ENCODE measurements around the gene ALMS1.
"Not testable (repeated sequence)": the region's sequence is repeated elsewhere in the genome, so short reads cannot be mapped to it uniquely, and the experiment has no call there.

The ALMS1 gene

DNA sequence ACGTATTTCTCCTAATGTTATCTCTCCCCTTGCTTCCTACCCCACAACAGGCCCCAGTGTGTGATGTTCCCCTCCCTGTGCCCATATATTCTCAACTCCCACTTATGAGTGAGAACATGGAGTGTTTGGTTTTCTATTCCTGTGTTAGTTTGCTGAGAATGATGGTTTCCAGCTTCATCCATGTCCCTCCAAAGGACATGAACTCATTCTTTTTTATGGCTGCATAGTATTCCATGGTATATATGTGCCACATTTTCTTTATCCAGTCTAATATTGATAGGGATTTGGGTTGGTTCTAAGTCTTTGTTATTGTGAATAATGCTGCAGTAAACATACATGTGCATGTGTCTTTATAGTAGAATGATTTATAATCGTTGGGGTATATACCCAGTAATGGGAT, 119.2 kb downstream of the ALMS1 start:
- not testable (repeated sequence) for H3K4me3 ChIP-seq (ENCODE audit: extremely low read depth, insufficient read depth, low read length, poor library complexity, severe bottlenecking); H3K9me3 ChIP-seq (ENCODE audit: control insufficient read depth, low read length); H3K27ac ChIP-seq (ENCODE audit: low read depth, low read length, severe bottlenecking); H3K4me1 ChIP-seq (ENCODE audit: control insufficient read depth, insufficient read depth, low read length, poor library complexity, severe bottlenecking); H3K36me3 ChIP-seq (ENCODE audit: control insufficient read depth, insufficient read depth, low read length)
- WGBS, 2 experiments (ENCODE audit: insufficient coverage in 2 of 2), result 100% methylated on average over 1 of the region's 2 CpGs; no CpG with 5 or more reads in 1 of the 2 experiments

DNA sequence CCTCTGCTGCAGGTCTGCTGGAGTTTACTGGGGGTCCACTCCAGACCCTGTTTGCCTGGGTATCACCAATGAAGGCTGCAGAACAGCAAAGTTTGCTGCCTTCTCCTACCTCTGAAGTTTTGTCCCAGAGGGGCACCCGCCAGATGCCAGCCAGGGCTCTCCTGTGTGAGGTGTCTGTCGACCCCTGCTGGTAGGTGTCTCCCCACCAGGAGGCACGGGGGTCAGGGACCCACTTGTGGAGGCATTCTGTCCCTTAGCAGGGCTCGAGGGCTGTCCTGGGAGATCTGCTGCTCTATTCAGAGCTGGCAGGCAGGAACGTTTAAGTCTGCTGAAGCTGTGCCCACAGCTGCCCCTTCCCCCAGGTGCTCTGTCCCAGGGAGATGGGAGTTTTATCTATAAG, 124.8 kb downstream of the ALMS1 start:
- WGBS, 2 experiments (ENCODE audit: insufficient coverage in 2 of 2), result 90 to 93% methylated on average over 3 to 4 of the region's 5 CpGs
- H3K36me3 ChIP-seq (ENCODE audit: control insufficient read depth, insufficient read depth, low read length); H3K4me1 ChIP-seq (ENCODE audit: control insufficient read depth, insufficient read depth, low read length, poor library complexity, severe bottlenecking); H3K4me3 ChIP-seq (ENCODE audit: extremely low read depth, insufficient read depth, low read length, poor library complexity, severe bottlenecking); H3K27ac ChIP-seq (ENCODE audit: low read depth, low read length, severe bottlenecking); H3K9me3 ChIP-seq (ENCODE audit: control insufficient read depth, low read length): not testable (repeated sequence)

DNA sequence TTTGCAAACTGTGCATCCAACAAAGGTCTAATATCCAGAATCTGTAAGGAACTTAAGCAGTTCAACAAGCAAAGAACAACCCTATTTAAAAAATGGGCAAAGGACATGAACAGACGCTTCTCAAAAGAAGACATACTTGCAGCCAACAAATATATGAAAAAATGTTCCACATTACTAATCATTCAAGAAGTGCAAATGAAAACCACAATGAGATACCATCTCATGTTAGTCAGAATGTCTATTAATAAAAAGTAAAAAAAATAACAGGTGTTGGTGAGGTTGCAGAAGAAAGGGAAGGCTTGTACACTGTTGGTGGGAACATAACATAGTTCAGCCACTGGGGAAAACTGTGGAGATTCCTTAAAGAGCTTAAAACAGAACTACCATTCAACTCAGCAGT, 130.4 kb downstream of the ALMS1 start:
- H3K4me1 ChIP-seq (ENCODE audit: control insufficient read depth, insufficient read depth, low read length, poor library complexity, severe bottlenecking), result no peaks in the 10 kb centered on the region
- H3K9me3 ChIP-seq (ENCODE audit: control insufficient read depth, low read length), result no peaks in the 10 kb centered on the region
- peaks cover under 1% of the 10 kb centered on the region for H3K36me3 ChIP-seq (ENCODE audit: control insufficient read depth, insufficient read depth, low read length)
- WGBS, 2 experiments (ENCODE audit: insufficient coverage in 2 of 2), result 100% methylated on average over 1 of the region's 1 CpG; no CpG with 5 or more reads in 1 of the 2 experiments
- H3K27ac ChIP-seq (ENCODE audit: low read depth, low read length, severe bottlenecking), result no peak overlapping the region
- no peak overlapping the region for H3K4me3 ChIP-seq (ENCODE audit: extremely low read depth, insufficient read depth, low read length, poor library complexity, severe bottlenecking)

DNA sequence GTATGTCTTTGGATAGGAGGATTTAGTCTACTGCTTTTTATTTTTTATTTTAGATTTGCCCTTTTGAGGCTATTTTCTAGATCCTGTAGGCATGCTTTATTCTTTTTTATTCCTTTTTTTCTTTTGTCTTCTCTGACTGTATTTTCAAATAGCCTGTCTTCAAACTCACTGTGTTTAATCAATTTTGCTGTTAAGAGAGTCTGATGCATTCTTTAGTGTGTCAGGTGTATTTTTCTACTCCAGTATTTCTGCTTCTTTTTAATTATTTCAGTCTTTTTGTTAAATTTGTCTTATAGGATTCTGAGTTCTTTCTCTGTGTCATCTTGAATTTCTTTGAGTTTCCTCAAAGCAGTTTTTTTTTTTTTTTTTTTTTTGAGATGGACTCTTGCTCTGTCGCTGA, 143.1 kb downstream of the ALMS1 start:
- peaks cover 18% of the 10 kb centered on the region for H3K36me3 ChIP-seq (ENCODE audit: control insufficient read depth, insufficient read depth, low read length)
- WGBS, 2 experiments (ENCODE audit: insufficient coverage in 2 of 2), result 100% methylated on average over 1 of the region's 1 CpG; no CpG with 5 or more reads in 1 of the 2 experiments

DNA sequence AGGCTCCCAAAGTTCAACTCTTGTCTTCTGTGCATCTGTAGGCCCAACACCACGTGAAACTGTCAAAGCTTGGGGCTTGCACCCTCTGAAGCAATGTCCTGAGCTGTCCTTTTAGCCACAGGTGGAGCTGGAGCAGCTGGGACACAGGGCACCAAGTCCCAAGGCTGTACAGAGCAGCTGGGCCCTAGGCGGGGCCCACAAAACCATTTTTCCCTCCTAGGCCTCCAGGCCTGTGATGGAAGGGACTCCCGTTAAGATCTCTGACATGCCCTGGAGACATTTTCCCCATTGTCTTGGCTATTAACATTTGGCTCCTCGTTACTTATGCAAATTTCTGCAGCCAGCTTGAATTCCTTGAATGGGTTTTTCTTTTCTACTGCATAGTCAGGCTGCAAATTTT, 145.1 kb downstream of the ALMS1 start:
- Histone ChIP-seq H3K36me3 (ENCODE audit: control insufficient read depth, insufficient read depth, low read length) (peaks cover 18% of the 10 kb centered on the region), H3K9me3 (ENCODE audit: control insufficient read depth, low read length) (peaks cover 30% of the 10 kb centered on the region)
- 80 to 81% methylated on average over 4 of the region's 4 CpGs for WGBS, 2 experiments (ENCODE audit: insufficient coverage in 2 of 2)
- H3K4me3 ChIP-seq (ENCODE audit: extremely low read depth, insufficient read depth, low read length, poor library complexity, severe bottlenecking); H3K4me1 ChIP-seq (ENCODE audit: control insufficient read depth, insufficient read depth, low read length, poor library complexity, severe bottlenecking); H3K27ac ChIP-seq (ENCODE audit: low read depth, low read length, severe bottlenecking): not testable (repeated sequence)

More for the DNA sequence above, 143.1 kb downstream of the ALMS1 start:
- H3K27ac ChIP-seq (ENCODE audit: low read depth, low read length, severe bottlenecking), result no peak overlapping the region
- H3K9me3 ChIP-seq (ENCODE audit: control insufficient read depth, low read length), result peaks cover 30% of the 10 kb centered on the region
- no peak overlapping the region for H3K4me3 ChIP-seq (ENCODE audit: extremely low read depth, insufficient read depth, low read length, poor library complexity, severe bottlenecking)
- H3K4me1 ChIP-seq (ENCODE audit: control insufficient read depth, insufficient read depth, low read length, poor library complexity, severe bottlenecking), result no peaks in the 10 kb centered on the region

DNA sequence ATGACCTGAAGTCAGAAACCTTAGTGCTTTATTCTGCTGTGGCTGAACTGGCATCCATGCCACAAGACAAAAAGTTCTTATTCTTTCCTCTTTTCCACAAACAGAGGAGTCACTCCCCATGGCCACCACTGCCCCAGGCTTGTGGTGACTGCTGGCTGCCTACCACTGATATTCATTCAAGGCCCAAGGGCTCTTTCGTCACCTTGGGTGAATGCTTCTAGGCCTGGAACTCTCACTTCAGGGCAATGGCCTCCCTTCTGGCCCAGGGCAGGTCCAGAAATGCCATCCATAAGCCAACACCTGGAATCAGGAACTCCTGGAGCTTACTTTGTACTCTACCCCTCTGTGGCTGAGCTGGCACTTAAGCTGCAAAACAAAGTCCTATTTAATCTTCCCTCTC, 146.7 kb downstream of the ALMS1 start:
- Histone ChIP-seq H3K9me3 (ENCODE audit: control insufficient read depth, low read length) (peaks cover 36% of the 10 kb centered on the region), H3K4me3 (ENCODE audit: extremely low read depth, insufficient read depth, low read length, poor library complexity, severe bottlenecking) (no peak overlapping the region), H3K27ac (ENCODE audit: low read depth, low read length, severe bottlenecking) (no peak overlapping the region), H3K36me3 (ENCODE audit: control insufficient read depth, insufficient read depth, low read length) (peaks cover 27% of the 10 kb centered on the region), H3K4me1 (ENCODE audit: control insufficient read depth, insufficient read depth, low read length, poor library complexity, severe bottlenecking) (no peaks in the 10 kb centered on the region)
- 71% methylated on average over 1 of the region's 1 CpG; no CpG with 5 or more reads in 1 of the 2 experiments for WGBS, 2 experiments (ENCODE audit: insufficient coverage in 2 of 2)

DNA sequence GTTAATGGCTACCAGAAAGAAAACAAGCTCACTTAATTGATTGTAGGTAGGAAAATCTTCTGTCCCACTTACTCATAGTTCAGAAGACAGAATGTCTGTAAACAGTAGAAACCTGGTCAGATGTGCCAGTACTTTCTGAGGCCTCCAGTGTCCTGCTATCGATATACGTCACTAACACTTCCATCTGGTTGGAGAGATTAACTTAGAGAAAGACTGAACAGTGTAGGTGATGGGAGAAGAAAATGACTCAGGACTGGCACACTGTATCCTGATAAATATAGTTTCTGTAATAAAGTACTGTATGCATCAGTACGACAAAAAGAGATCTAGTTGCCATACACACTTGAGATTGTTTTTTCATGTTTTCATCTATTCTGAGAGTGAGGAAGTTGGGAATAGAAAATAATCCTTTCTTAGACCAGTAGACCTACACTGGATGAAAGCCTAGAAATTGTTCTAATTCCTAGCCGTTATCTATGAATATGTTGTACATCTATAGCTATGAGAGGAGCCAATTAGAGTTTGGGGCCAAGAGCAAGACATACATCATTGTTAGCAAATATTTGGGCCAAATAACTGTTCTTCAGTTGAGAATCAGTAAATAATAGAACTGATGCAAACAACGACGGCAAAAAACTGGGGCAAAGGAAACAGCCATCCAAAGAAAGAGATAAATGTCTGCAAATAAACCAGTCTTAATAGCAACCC, 150.7 kb downstream of the ALMS1 start:
- H3K36me3 ChIP-seq (ENCODE audit: control insufficient read depth, insufficient read depth, low read length), result peaks cover 27% of the 10 kb centered on the region
- no peak overlapping the region for H3K27ac ChIP-seq (ENCODE audit: low read depth, low read length, severe bottlenecking)
- 88 to 100% methylated on average over 2 to 5 of the region's 6 CpGs for WGBS, 2 experiments (ENCODE audit: insufficient coverage in 2 of 2)
- H3K4me1 ChIP-seq (ENCODE audit: control insufficient read depth, insufficient read depth, low read length, poor library complexity, severe bottlenecking), result no peaks in the 10 kb centered on the region
- peaks cover 21% of the 10 kb centered on the region for H3K9me3 ChIP-seq (ENCODE audit: control insufficient read depth, low read length)
- H3K4me3 ChIP-seq (ENCODE audit: extremely low read depth, insufficient read depth, low read length, poor library complexity, severe bottlenecking), result no peak overlapping the region

DNA sequence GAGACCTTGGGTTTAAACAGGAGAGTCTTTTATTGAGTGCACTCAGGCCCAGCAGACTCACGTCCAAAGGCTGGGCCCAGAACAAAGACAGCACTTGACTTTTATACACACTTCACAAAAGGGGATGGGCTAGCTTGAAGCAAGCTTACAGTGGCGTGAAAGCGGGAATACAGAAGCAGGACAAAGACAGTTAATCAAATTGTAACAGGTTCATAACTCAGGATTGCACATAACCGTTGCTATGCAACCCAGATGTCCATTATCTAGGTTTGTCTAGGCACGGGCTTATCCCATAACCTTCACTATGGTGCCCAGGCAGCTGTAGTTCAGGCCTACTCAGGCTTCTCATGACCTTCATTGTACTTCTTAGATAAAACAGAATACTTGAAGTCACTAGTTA, 175.2 kb downstream of the ALMS1 start:
- not testable (repeated sequence) for H3K27ac ChIP-seq (ENCODE audit: low read depth, low read length, severe bottlenecking); H3K4me1 ChIP-seq (ENCODE audit: control insufficient read depth, insufficient read depth, low read length, poor library complexity, severe bottlenecking); H3K9me3 ChIP-seq (ENCODE audit: control insufficient read depth, low read length); H3K4me3 ChIP-seq (ENCODE audit: extremely low read depth, insufficient read depth, low read length, poor library complexity, severe bottlenecking); H3K36me3 ChIP-seq (ENCODE audit: control insufficient read depth, insufficient read depth, low read length)
- WGBS, 2 experiments (ENCODE audit: insufficient coverage in 2 of 2), result 84 to 96% methylated on average over 4 of the region's 5 CpGs

DNA sequence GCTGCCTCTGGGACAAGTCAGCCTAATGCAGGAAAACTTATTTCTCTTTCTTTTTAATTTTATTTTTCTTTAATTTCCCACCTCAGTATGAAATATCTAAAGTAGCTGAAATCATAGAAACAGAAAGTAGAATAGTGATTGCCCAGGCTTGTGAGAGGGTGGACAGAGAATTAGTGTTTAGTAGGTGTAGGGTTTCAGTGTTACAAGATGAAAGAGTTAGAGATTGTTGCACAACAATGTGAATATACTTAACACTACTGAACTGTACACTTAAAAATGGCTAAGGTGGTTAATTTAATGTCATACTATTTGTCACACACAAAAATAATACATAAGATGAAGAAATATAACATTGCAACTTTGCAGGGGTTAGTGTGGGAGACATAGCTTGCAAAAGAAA, 175.8 kb downstream of the ALMS1 start:
- H3K36me3 ChIP-seq (ENCODE audit: control insufficient read depth, insufficient read depth, low read length), result no peaks in the 10 kb centered on the region
- H3K9me3 ChIP-seq (ENCODE audit: control insufficient read depth, low read length), result no peaks in the 10 kb centered on the region
- H3K27ac ChIP-seq (ENCODE audit: low read depth, low read length, severe bottlenecking), result no peak overlapping the region
- H3K4me3 ChIP-seq (ENCODE audit: extremely low read depth, insufficient read depth, low read length, poor library complexity, severe bottlenecking), result no peak overlapping the region
- H3K4me1 ChIP-seq (ENCODE audit: control insufficient read depth, insufficient read depth, low read length, poor library complexity, severe bottlenecking), result peaks cover 5% of the 10 kb centered on the region

DNA sequence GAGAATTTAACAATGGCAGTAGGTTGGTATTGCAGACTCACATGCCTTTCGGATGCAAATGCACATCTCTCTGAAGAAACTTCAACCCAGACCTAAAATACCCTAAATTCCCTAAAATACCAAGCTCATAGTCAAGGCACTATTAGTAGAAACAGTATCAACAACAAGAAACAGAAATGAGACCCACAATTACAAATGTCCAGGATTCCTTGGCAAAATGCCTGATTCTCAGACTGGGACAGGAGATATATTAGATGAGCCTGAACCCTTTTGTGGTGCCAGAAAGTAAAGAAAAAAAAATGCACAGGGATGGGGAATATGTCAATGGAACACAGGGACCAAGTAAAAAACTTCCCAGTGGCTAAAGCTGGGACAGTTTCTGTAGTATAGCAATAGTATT, 179.3 kb downstream of the ALMS1 start:
- 75 to 86% methylated on average over 1 of the region's 1 CpG for WGBS, 2 experiments (ENCODE audit: insufficient coverage in 2 of 2)

DNA sequence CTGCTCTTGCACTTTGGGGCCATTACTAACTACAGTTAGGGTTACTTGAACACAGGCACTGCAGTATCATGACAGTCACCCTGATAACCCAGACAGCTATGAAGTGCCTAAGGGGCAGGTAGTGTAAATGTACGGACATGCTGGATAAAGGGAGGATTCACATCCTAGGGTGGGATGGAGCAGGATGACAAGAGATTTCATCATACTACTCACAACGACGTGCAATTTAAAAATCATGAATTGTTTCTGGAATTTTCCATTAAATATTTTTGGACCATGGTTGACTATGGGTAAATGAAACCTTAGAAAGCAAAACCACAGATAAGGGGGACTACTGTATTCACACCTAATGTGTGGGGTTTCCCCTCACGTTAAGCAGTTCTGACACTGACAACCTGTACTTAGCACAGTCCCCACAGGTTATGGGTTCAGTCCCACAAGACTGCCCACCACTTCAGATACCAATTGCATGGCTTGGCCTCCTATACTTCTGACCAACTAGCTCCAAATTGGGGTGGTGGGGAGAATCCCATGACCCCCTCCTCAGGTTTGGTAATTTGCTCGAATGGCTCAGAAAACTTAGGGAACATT, 180.7 kb downstream of the ALMS1 start:
- Histone ChIP-seq H3K4me1 (ENCODE audit: control insufficient read depth, insufficient read depth, low read length, poor library complexity, severe bottlenecking) (no peaks in the 10 kb centered on the region), H3K4me3 (ENCODE audit: extremely low read depth, insufficient read depth, low read length, poor library complexity, severe bottlenecking) (no peak overlapping the region), H3K9me3 (ENCODE audit: control insufficient read depth, low read length) (no peaks in the 10 kb centered on the region), H3K36me3 (ENCODE audit: control insufficient read depth, insufficient read depth, low read length) (no peaks in the 10 kb centered on the region), H3K27ac (ENCODE audit: low read depth, low read length, severe bottlenecking) (no peak overlapping the region)
- 86 to 95% methylated on average over 3 of the region's 5 CpGs for WGBS, 2 experiments (ENCODE audit: insufficient coverage in 2 of 2)

More for the DNA sequence above, 179.3 kb downstream of the ALMS1 start:
- Histone ChIP-seq H3K27ac (ENCODE audit: low read depth, low read length, severe bottlenecking) (no peak overlapping the region), H3K9me3 (ENCODE audit: control insufficient read depth, low read length) (no peaks in the 10 kb centered on the region), H3K36me3 (ENCODE audit: control insufficient read depth, insufficient read depth, low read length) (no peaks in the 10 kb centered on the region), H3K4me1 (ENCODE audit: control insufficient read depth, insufficient read depth, low read length, poor library complexity, severe bottlenecking) (no peaks in the 10 kb centered on the region), H3K4me3 (ENCODE audit: extremely low read depth, insufficient read depth, low read length, poor library complexity, severe bottlenecking) (no peak overlapping the region)
